Right cardiac atrium (tissue), 5 donors: Measurements from ENCODE around the gene SPDYE4. TPM values are rescaled to one million over a fixed set of nuclear protein-coding genes. Genes with fewer than 3 reads are reported as not detected.
A peak's percentile ranks its signal among the peaks of the same experiment; 100 is the strongest.

ENCODE experiments used
- ATAC-seq, 2 donors: fragments of 200-7000 bp; cut with Tn5 transposase; one replicate each; pipeline versions ENCODE4 v1.8.0 to v1.9.1; 2020; ENCODE audit warnings: moderate library complexity in 2 of 2, mild to moderate bottlenecking in 1 of 2
- DNase-seq, 3 donors: peaks; one replicate each; pipeline ENCODE4 v3.0.0-alpha.2; 2020
- H3K27ac ChIP-seq: one replicate; pipeline ENCODE4 v1.5.1; 2013; ENCODE audit warnings: mild to moderate bottlenecking, low read length, control low read depth, moderate library complexity
- H3K27me3 ChIP-seq: one replicate; pipeline ENCODE4 v1.6.1; 2013; ENCODE audit not compliant: control insufficient read depth, insufficient read depth
- H3K4me1 ChIP-seq: one replicate; pipeline ENCODE4 v1.6.1; 2013; ENCODE audit warnings: low read length; ENCODE audit not compliant: control insufficient read depth, insufficient read depth
- H3K4me3 ChIP-seq: one replicate; pipeline ENCODE4 v1.5.1; 2013; ENCODE audit warnings: low read length, control low read depth
- H3K9me3 ChIP-seq: one replicate; pipeline ENCODE4 v1.6.1; 2013; ENCODE audit warnings: low read length; ENCODE audit not compliant: control insufficient read depth
- WGBS: extraction: QIAGEN DNeasy Blood & Tissue Kit; methylation state at CpG from one replicate; pipeline ENCODE4 v1.1.7; 2013; 5-methylcytosine and 5-hydroxymethylcytosine counted together
- intact Hi-C, 4 donors: fragments of 100-400 bp; cut with DNase I; formaldehyde crosslinking; loops; one replicate each; pipeline versions ENCODE4 v1.11.0 to v1.14.0; 2022 to 2023
- polyA plus RNA-seq: library from polyadenylated mRNA; stranded (reverse); fragments of 200-250 nt; gene quantifications from one replicate; pipeline ENCODE4 v1.2.3, GENCODE V29; 2013
- total RNA-seq, 4 donors: library from RNA; stranded (reverse); fragmentation: NEBNext Ultra II Directional; extraction: Animal tissue kit (Norgen Biotek cat#: 25700); gene quantifications; one replicate each; pipeline ENCODE4 v1.2.1, GENCODE V29; 2021
- donor health status: healthy with polysubstance abuse.
- donor health status: DM: no; HTN: yes; CAD: no.
- donor health status: DM: no; HTN: no; CAD: no.
- donor health status: DM: no; HTN: yes; CAD: no; lungs with severe emphysema.
- donor health status: DM: yes; HTN: yes; CAD: no.

SPDYE4 gene
- total and polyA plus RNA-seq, 5 donors: not detected

GRCh38 chr17:8749616-8750015, 8.7 kb downstream of the SPDYE4 start:
- Histone ChIP-seq H3K27me3 (no peaks in the 10 kb centered on the region), H3K4me1 (no peaks in the 10 kb centered on the region), H3K27ac (no peak overlapping the region), H3K9me3 (no peaks in the 10 kb centered on the region), H3K4me3 (no peak overlapping the region)
- DNase-seq (no peak), ATAC-seq (no peak)
- 74% methylated on average over 3 of the region's 3 CpGs for WGBS
- intact Hi-C loops: loop anchor here in 3 of 4 donors (5.0 to 10.0 kb wide), 5 partner anchors 65 to 345 kb away; partner anchors contain the start of gene MYH10 (in 1 of the 3)

- no peak for ATAC-seq
- Histone ChIP-seq H3K4me3 (no peak overlapping the region), H3K4me1 (no peaks in the 10 kb centered on the region), H3K9me3 (no peaks in the 10 kb centered on the region), H3K27ac (no peak overlapping the region), H3K27me3 (no peaks in the 10 kb centered on the region)
- WGBS: 92% methylated on average over 3 of the region's 3 CpGs
- intact Hi-C loops: loop anchor here in 3 of 4 donors (2.0 to 10.0 kb wide), 6 partner anchors 63 to 343 kb away; partner anchors contain the start of gene MYH10 (in 1 of the 3)
- DNase-seq: no peak
These were observed 10.6 kb downstream of the SPDYE4 start for GRCh38 chr17:8747742-8748141.

- Histone ChIP-seq H3K27me3 (no peaks in the 10 kb centered on the region), H3K9me3 (no peaks in the 10 kb centered on the region), H3K4me3 (peak overlapping the region; percentile 79), H3K27ac (no peak overlapping the region), H3K4me1 (no peaks in the 10 kb centered on the region)
- intact Hi-C loops: loop anchor here in 3 of 4 donors (2.0 to 10.0 kb wide), 6 partner anchors 62 to 342 kb away; partner anchors contain the start of gene MYH10 (in 1 of the 3)
- peak in 1 of 2 donors; percentile 3 for ATAC-seq
- 17% methylated on average over 9 of the region's 9 CpGs for WGBS
- no peak for DNase-seq
These were observed 11.7 kb downstream of the SPDYE4 start for GRCh38 chr17:8746501-8747236.

GRCh38 chr17:8745586-8746500, 12.5 kb downstream of the SPDYE4 start:
- H3K4me1 ChIP-seq: no peaks in the 10 kb centered on the region
- DNase-seq (peak; percentile 75 to 92 (median 91)), ATAC-seq (peak; percentile 95)
- no peak overlapping the region for H3K27ac ChIP-seq
- no peaks in the 10 kb centered on the region for H3K27me3 ChIP-seq
- no peaks in the 10 kb centered on the region for H3K9me3 ChIP-seq
- 2% methylated on average over 70 of the region's 70 CpGs for WGBS
- peak overlapping the region; percentile 79 for H3K4me3 ChIP-seq
- intact Hi-C loops: loop anchor here in 3 of 4 donors (2.0 to 10.0 kb wide), 6 partner anchors 61 to 341 kb away; partner anchors contain the start of gene MYH10 (in 1 of the 3)

GRCh38 chr17:8744086-8744785, 14.1 kb downstream of the SPDYE4 start:
- H3K4me1 ChIP-seq: no peaks in the 10 kb centered on the region
- DNase-seq: no peak
- no peaks in the 10 kb centered on the region for H3K9me3 ChIP-seq
- H3K27me3 ChIP-seq: no peaks in the 10 kb centered on the region
- intact Hi-C loops: loop anchor here in 2 of 4 donors (5.0 to 10.0 kb wide), 4 partner anchors 59 to 339 kb away; partner anchors contain the start of gene MYH10 (in 1 of the 2)
- H3K4me3 ChIP-seq: no peak overlapping the region
- WGBS: 54% methylated on average over 15 of the region's 15 CpGs
- H3K27ac ChIP-seq: no peak overlapping the region
- no peak for ATAC-seq

GRCh38 chr17:8742819-8743218, 15.5 kb downstream of the SPDYE4 start:
- intact Hi-C loops: loop anchor here in 2 of 4 donors (5.0 to 10.0 kb wide), 4 partner anchors 58 to 338 kb away; partner anchors contain the start of gene MYH10 (in 1 of the 2)
- DNase-seq (no peak), ATAC-seq (no peak)
- WGBS: 78% methylated on average over 8 of the region's 8 CpGs
- H3K4me1 ChIP-seq: no peaks in the 10 kb centered on the region
- no peak overlapping the region for H3K27ac ChIP-seq
- H3K27me3 ChIP-seq: no peaks in the 10 kb centered on the region
- H3K4me3 ChIP-seq: no peak overlapping the region
- no peaks in the 10 kb centered on the region for H3K9me3 ChIP-seq

GRCh38 chr17:8742274-8742673, 16.1 kb downstream of the SPDYE4 start:
- H3K27me3 ChIP-seq: no peaks in the 10 kb centered on the region
- 95% methylated on average over 5 of the region's 5 CpGs for WGBS
- no peak for DNase-seq
- H3K4me3 ChIP-seq: no peak overlapping the region
- no peaks in the 10 kb centered on the region for H3K4me1 ChIP-seq
- H3K9me3 ChIP-seq: no peaks in the 10 kb centered on the region
- no peak overlapping the region for H3K27ac ChIP-seq
- no peak for ATAC-seq
- intact Hi-C loops: loop anchor here in 2 of 4 donors (5.0 to 10.0 kb wide), 4 partner anchors 57 to 337 kb away; partner anchors contain the start of gene MYH10 (in 1 of the 2)

GRCh38 chr17:8741771-8742170, 16.6 kb downstream of the SPDYE4 start:
- Histone ChIP-seq H3K4me1 (no peaks in the 10 kb centered on the region), H3K9me3 (no peaks in the 10 kb centered on the region), H3K27me3 (no peaks in the 10 kb centered on the region), H3K27ac (no peak overlapping the region), H3K4me3 (no peak overlapping the region)
- WGBS: 69% methylated on average over 4 of the region's 4 CpGs
- ATAC-seq: no peak
- intact Hi-C loops: loop anchor here in 2 of 4 donors (5.0 to 10.0 kb wide), 4 partner anchors 57 to 337 kb away; partner anchors contain the start of gene MYH10 (in 1 of the 2)
- DNase-seq: no peak

GRCh38 chr17:8741366-8741765, 17.0 kb downstream of the SPDYE4 start:
- Histone ChIP-seq H3K4me1 (no peaks in the 10 kb centered on the region), H3K27ac (no peak overlapping the region), H3K27me3 (no peaks in the 10 kb centered on the region), H3K9me3 (no peaks in the 10 kb centered on the region), H3K4me3 (no peak overlapping the region)
- WGBS: 94% methylated on average over 17 of the region's 17 CpGs
- no peak for ATAC-seq
- intact Hi-C loops: loop anchor here in 2 of 4 donors (5.0 to 10.0 kb wide), 4 partner anchors 57 to 337 kb away; partner anchors contain the start of gene MYH10 (in 1 of the 2)
- DNase-seq: no peak

GRCh38 chr17:8740486-8740885, 17.9 kb downstream of the SPDYE4 start:
- DNase-seq (no peak), ATAC-seq (no peak)
- H3K27me3 ChIP-seq: no peaks in the 10 kb centered on the region
- WGBS: 53% methylated on average over 12 of the region's 12 CpGs
- intact Hi-C loops: loop anchor here in 2 of 4 donors (5.0 to 10.0 kb wide), 4 partner anchors 56 to 336 kb away; partner anchors contain the start of gene MYH10 (in 1 of the 2)
- H3K4me3 ChIP-seq: no peak overlapping the region
- no peaks in the 10 kb centered on the region for H3K4me1 ChIP-seq
- no peak overlapping the region for H3K27ac ChIP-seq
- H3K9me3 ChIP-seq: no peaks in the 10 kb centered on the region
